Skeletal muscle cell (primary cell): ENCODE measurements around the gene SDR39U1.

ENCODE experiments used
- DNase-seq: peaks from one replicate; pipeline ENCODE4 v3.0.0-alpha.2; 2010; ENCODE audit warnings: low read depth
- H3K4me3 ChIP-seq: 2 replicates; pipeline ENCODE4 v1.5.1; 2011; ENCODE audit warnings: low read depth, mild to moderate bottlenecking, control low read depth, low read length, moderate library complexity

The SDR39U1 gene

GRCh38 chr14:24415421-24416253 is 26.9 kb downstream of the SDR39U1 start:
- H3K4me3 ChIP-seq: no peak overlapping the region
- DNase-seq: no peak

DNA sequence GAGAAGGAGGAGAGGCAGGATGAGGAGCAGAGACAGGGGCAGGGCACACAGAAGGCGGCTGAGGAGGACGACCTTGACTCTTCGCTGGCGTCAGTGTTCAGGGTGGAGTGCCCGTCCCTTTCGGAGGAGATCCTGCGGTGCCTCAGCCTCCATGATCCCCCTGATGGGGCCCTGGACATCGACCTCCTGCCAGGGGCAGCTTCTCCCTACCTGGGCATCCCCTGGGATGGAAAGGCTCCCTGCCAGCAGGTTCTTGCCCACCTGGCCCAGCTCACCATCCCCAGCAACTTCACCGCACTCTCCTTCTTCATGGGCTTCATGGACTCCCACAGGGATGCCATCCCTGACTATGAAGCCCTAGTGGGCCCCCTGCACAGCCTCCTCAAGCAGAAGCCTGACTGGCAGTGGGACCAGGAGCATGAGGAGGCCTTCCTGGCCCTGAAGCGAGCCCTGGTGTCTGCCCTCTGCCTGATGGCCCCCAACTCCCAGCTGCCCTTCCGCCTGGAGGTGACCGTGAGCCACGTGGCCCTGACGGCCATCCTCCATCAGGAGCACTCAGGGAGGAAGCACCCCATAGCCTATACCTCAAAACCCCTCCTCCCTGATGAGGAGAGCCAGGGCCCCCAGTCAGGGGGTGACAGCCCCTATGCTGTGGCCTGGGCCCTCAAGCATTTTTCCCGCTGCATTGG is 27.7 kb downstream of the SDR39U1 start:
- DNase-seq: no peak
- no peak overlapping the region for H3K4me3 ChIP-seq

GRCh38 chr14:24414077-24414476 is 28.5 kb downstream of the SDR39U1 start:
- no peak for DNase-seq
- no peak overlapping the region for H3K4me3 ChIP-seq

- DNase-seq: no peak
- H3K4me3 ChIP-seq: no peak overlapping the region
Measured at GRCh38 chr14:24411443-24412389, 30.9 kb downstream of the SDR39U1 start.

- no peak overlapping the region for H3K4me3 ChIP-seq
- DNase-seq: no peak
Measured at GRCh38 chr14:24409956-24410355, 32.6 kb downstream of the SDR39U1 start.

- no peak for DNase-seq
- no peak overlapping the region for H3K4me3 ChIP-seq
Measured at GRCh38 chr14:24409192-24409591, 33.4 kb downstream of the SDR39U1 start.

GRCh38 chr14:24408764-24409163 is 33.8 kb downstream of the SDR39U1 start:
- H3K4me3 ChIP-seq: no peak overlapping the region

GRCh38 chr14:24407608-24408325 is 34.8 kb downstream of the SDR39U1 start:
- no peak for DNase-seq
- H3K4me3 ChIP-seq: no peak overlapping the region

More at GRCh38 chr14:24408764-24409163, 33.8 kb downstream of the SDR39U1 start:
- DNase-seq: no peak

- no peak for DNase-seq
- no peak overlapping the region for H3K4me3 ChIP-seq
Measured at GRCh38 chr14:24406416-24406815, 36.2 kb downstream of the SDR39U1 start.

GRCh38 chr14:24404814-24405213 is 37.8 kb downstream of the SDR39U1 start:
- no peak for DNase-seq
- no peak overlapping the region for H3K4me3 ChIP-seq

DNA sequence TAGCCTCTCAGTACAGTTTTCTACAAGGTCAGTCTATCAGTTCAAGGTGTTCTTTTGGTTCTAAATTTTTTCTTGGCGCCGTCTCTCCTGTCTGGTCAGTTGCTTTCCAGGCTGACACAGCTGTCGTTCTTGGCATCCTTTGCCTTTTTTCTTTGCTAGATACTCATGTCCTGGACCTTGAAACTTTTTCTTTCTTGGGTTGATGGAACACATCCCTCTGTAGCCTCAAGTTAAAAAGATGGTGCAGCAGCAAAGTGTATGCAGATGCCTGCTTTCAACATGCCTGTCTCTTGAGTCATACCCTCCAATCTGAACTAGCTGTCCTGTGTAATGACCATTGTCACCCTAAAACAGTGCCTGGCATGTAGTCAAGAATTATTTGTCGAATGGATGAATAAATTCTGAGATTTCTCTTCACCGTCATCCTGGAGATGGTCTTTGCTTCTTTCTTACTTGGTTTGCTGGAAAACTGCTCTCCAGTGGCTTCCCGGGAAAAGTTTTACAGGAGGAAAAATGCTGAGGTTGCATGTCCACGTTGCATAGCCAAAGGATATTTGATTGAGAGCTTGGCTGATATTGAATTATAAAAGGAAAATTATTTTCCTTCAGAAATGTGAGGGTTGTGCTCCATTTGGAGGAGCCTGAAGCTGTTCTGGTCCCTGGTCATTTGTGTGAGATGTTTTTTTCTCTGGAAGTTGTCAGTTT is 39.1 kb downstream of the SDR39U1 start:
- no peak for DNase-seq
- no peak overlapping the region for H3K4me3 ChIP-seq

DNA sequence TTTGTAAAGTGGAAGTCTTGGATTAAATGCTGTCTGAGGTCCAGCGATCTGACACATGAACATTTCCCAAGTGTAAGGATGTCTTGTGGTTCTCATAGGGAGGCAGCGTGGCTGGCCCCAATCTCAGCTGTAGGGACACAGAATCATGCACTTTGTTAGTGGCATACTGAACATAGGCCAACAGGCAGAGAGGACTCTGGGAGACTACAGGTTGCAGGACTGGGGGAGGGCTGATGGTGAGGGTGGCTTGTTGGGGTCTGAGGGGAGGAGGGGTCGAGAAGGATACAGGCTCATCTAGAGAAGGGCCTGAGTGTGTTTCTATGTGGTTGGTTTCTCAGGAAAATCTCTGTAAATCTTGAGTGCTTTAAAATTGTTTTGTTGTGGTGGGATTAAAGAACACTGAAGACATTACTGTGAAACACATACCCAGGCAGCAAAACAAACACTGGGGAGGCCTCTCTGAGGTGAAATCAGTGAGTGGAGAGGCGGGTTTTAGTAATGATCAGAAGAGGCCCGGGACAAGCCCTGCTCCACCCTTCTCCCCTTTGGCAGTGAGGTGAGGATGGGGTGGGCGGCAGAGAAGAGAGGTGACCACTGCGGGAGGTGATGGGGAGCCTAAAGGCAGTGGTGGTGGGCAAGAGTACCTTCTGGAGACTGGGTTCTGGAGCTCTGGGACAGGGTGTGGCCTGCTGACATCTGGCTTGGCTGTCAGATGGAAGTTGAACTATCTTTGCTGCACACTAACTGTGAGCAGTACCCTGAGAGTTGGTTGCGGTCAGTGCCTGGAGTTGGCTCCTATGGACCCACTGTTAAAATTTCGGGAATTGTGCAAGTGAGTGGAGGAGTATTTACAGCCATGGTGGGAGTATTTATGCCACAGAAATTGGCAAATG is 40.5 kb downstream of the SDR39U1 start:
- no peak overlapping the region for H3K4me3 ChIP-seq

DNA sequence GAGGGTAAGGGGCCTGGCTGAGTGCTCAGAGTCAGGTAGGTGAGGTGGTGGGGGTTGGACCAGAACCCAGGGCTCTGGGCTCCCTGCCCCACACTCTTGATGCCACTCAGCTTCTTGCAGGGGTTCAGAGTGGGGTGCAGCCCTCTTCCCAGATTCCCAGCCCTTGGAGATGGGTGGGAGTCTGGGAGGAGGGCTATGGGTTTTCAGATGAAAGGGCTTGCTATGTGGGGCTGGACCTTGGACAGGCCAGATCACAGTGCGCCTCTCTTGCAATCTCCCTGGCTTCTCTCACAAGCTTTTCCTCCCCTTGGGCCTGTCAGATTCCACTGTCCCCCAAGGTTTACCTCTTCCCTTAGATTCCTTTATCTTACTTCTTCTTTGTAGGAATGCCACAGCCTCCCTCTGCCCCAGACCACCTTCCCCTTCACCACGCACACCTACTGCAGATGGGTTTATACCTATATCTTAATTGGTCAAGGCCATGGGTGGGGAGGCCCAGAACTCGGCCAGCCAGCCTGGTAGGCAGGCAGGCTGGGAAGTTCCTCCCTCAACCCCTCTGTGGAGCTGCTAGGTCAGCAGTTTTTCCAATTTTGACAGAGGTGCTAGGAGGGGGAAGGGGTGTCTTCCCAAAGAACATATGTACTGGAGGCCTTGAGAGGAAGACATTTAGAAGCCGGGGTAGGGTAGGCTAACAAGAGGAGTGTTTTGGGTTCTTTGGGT is 42.4 kb downstream of the SDR39U1 start:
- DNase-seq: no peak
- H3K4me3 ChIP-seq: peak overlapping the region; percentile 61

More for the DNA sequence above, 40.5 kb downstream of the SDR39U1 start:
- no peak for DNase-seq

- H3K4me3 ChIP-seq: peak overlapping the region; percentile 61
- DNase-seq: no peak
Measured at GRCh38 chr14:24399447-24399822, 43.1 kb downstream of the SDR39U1 start.

GRCh38 chr14:24398653-24399446 is 43.7 kb downstream of the SDR39U1 start, which contains the start of gene NYNRIN:
TSS of gene NYNRIN (plus strand) at chr14:24399003. CDS start at chr14:24399247, 244 bp downstream.
- DNase-seq: no peak
- peak within 1 kb of the TSS; percentile 61 for H3K4me3 ChIP-seq

DNA sequence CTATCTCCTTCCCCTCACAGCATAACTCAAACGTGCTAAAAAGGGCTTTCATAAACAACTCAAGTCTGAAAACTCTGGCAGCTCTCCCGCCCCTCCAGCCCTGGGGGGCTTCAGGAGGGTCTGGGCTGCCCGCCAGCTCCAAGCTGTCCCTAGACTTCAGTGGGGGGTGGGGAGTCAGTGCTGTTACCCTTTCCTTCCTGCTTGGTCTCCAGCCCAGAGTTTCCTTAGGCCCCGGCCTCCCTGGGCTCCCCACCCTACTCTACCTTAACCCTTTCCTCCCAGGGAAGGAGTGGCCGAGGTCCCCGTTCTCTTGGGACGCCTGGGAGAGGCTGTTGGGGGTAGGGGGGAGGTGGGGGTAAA is 44.3 kb downstream of the SDR39U1 start:
- peak overlapping the region; percentile 61 for H3K4me3 ChIP-seq
- no peak for DNase-seq
